Measurements from ENCODE around the gene FAM25G.
A peak's percentile ranks its signal among the peaks of the same experiment; 100 is the strongest.

FAM25G gene

DNA sequence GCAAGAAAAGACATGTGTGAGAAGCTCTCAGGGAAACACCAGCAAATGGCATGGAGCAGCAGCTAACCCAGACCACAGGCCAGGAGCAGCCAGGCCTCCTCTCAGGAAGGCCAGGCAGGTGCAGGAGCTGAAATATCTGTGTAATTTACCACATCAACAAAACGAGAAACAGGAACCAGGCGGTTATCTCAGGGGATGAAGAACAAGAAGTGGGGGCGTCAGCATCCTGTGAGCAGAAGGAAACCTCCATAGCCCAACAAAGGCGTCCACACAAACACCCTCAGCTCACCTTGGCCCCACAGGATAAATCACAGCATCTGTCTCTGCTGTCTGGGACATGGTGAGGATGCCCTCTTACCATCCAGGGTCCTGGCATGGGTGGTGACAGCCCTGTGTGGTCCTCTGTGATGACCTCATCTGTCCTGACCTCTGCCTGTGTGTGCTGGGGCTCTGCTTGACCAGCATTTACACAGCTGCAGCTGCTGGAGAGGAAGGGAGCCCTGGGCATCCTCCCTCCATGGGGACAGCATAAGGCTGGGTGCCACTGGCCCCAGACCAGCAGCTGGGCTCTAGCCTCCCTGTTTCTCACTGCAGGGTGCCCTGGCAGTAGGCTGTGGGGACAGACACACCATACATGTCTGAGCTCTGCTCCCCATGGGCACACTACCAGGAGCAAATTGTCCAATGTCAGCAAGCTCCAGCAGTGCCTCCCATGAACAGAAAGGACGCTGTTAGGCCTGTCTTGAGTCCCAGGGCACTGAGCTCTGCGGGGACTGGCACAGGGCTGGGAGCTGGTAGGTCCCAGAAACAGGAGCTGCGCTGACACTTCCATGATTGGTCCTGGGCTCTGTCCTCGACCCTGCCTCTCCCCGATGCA is 42.2 kb downstream of the FAM25G start:
- DNase-seq (ENCODE audit: low spot score) = no peak

DNA sequence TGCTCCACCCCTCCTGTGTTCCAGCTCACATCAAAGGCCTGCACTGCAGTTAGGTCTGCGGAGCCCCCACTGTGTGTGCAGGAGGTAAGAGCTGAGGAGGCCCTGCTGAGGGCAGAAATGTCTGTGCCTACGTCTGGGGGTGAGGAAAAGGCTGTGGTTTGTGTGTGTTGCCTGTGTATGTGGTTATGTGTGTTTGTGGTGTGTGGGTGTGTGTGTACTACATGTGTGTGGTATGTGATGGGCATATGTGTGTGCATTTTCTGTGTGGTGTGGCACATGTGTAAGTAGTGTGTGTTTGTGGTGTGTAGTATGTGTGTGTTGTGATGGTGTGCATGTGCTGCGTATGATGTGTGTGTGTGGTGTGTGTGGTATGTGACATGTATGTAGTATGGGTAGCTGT is 43.8 kb downstream of the FAM25G start:
- no peak for DNase-seq (ENCODE audit: low spot score)

GRCh38 chr10:47447209-47447608 is 44.3 kb downstream of the FAM25G start:
- no peak for DNase-seq (ENCODE audit: low spot score)

GRCh38 chr10:47445720-47446119 is 45.8 kb downstream of the FAM25G start:
- no peak for DNase-seq (ENCODE audit: low spot score)

GRCh38 chr10:47444047-47444446 is 47.5 kb downstream of the FAM25G start:
- DNase-seq (ENCODE audit: low spot score) = no peak

GRCh38 chr10:47443145-47443544 is 48.4 kb downstream of the FAM25G start:
- no peak for DNase-seq (ENCODE audit: low spot score)

DNA sequence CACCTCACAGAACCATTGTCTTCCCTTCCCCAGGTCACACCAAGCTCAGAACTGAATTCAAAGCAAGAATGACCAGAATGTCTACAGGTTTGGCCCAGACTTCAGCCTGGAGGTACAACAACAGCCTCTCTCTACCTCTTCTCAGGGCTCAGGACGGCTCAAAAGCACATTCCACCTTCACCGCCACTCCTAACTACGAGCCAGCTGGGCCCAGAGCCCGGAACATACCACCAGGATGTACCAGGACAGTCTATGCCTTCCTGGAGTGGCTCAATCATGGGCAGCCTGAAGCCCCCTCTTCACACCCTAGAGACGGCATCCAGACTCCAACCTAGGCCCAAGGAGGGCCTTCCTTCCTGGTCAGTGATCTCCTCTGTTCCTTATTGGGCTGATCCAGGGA is 49.1 kb downstream of the FAM25G start:
- no peak for DNase-seq (ENCODE audit: low spot score)

DNA sequence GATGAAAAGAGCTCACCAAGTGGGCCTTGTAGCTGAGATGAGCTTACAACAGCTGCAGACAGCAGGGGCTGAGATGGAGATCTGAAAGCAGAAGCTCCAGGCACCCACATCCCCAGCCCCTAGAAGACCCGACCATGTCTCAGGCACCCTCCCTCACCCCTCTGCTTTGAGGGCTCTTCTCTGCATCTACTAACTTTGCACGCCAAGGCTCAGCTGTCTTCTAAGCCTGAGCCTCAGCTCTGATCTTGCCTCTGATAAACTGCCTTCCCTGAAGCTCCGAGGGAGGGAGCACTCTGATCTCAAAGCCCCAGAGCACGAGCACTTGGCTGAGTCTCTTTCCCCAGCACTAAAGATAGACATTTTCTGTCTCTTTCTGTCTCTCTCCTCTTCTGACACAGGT is 49.6 kb downstream of the FAM25G start:
- DNase-seq (ENCODE audit: low spot score) = no peak

DNA sequence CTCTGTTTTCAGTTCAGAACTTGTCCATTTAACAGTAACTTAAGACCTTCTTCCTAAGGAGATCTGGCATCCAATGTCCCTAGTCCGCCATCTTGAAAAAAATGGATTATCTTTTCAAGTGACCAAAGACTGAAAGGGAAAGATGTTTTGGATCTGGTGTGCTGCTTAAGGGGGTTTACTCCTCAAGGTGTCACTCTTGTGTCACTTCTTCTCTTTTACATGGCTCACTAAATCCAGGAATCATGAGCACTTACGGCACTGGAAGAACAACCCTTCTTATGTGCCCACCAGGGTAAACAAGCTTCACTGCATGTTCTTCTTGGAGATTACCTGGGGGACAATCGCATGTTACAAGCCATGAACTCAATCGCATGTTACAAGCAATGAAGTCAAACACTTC is 51.3 kb downstream of the FAM25G start:
- no peak for DNase-seq (ENCODE audit: low spot score)

GRCh38 chr10:47438857-47439474 is 52.5 kb downstream of the FAM25G start:
- DNase-seq (ENCODE audit: low spot score) = peak; percentile 81

Measured in AG08395 (cell line).